ENCODE measurements around the gene CTRB1. TPM values are rescaled to one million over a fixed set of nuclear protein-coding genes. Genes with fewer than 3 reads are reported as not detected.

The CTRB1 gene
- total and polyA plus RNA-seq, 2 of the 13 experiments (the other 11 are each of a cell fraction or from before 2014, with no cell fraction given) = not detected

DNA sequence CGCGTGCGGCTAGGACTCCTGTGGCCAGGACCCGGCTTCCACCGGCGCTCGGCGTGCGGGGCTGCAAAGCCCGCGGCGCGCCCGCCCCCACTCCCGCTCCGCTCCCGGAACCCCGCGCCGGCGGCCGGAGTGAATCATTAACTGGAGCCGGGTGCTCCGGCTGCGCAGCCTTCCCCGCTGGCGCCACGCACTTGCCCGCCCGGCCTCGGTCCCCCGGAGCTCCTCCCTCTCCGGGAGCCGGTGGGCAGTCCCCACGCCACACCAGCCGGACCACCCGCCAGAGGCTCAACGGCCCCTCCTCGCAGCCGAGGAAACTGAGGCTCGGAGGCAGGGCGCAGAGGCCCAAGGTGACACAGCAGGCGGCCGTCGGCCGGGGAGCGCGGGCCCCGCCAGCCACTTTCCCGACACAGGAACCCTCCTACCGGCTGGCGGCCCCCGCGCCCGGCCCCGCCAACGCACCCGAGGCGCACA lies 32.1 kb downstream of the CTRB1 start (continued):
- TF ChIP-seq USF2 (IDR thresholded peaks at IDR 0.05; ENCODE audit: low read depth, low read length) (no peak), USF2 (CRISPR knock-in tag; IDR thresholded peaks at IDR 0.05; ENCODE audit: borderline replicate concordance) (no peak), RXRB (CRISPR knock-in tag; IDR thresholded peaks at IDR 0.05; ENCODE audit: borderline replicate concordance) (0 out of 2 replicates have a peak, but pooled peaks have one; percentile 7), MLLT10 (CRISPR knock-in tag; IDR thresholded peaks at IDR 0.05) (no peak), ZBTB3 (CRISPR knock-in tag; IDR thresholded peaks at IDR 0.05; ENCODE audit: borderline replicate concordance, low read depth) (peak; percentile 81), SNAPC4 (CRISPR knock-in tag; IDR thresholded peaks at IDR 0.05) (no peak), AKAP8 (CRISPR knock-in tag; IDR thresholded peaks at IDR 0.05) (peak; percentile 99), PITX1 (CRISPR knock-in tag; IDR thresholded peaks at IDR 0.05) (peak; percentile 10; the same call in 1 of the 2 replicates), ZNF768 (CRISPR knock-in tag; IDR thresholded peaks at IDR 0.05) (no peak; the same call in 1 of the 2 replicates), ZNF773 (CRISPR knock-in tag; IDR thresholded peaks at IDR 0.05; ENCODE audit: borderline replicate concordance) (peak; percentile 84; the same call in 1 of the 2 replicates), LCORL (IDR thresholded peaks at IDR 0.05) (no peak), LCORL (CRISPR knock-in tag; IDR thresholded peaks at IDR 0.05) (peak; percentile 78), ZNF670 (CRISPR knock-in tag; IDR thresholded peaks at IDR 0.05; ENCODE audit: borderline replicate concordance) (peak; percentile 68; the same call in 1 of the 2 replicates), ZFP82 (CRISPR knock-in tag; IDR thresholded peaks at IDR 0.05; ENCODE audit: borderline replicate concordance) (peak; percentile 91), RBM22 (optimal IDR thresholded peaks at IDR 0.05; ENCODE audit: low read length) (peak; percentile 82), ZC3H4 (CRISPR knock-in tag; IDR thresholded peaks at IDR 0.05; ENCODE audit: borderline replicate concordance) (no peak)
- TF ChIP-seq, protein P1, sequence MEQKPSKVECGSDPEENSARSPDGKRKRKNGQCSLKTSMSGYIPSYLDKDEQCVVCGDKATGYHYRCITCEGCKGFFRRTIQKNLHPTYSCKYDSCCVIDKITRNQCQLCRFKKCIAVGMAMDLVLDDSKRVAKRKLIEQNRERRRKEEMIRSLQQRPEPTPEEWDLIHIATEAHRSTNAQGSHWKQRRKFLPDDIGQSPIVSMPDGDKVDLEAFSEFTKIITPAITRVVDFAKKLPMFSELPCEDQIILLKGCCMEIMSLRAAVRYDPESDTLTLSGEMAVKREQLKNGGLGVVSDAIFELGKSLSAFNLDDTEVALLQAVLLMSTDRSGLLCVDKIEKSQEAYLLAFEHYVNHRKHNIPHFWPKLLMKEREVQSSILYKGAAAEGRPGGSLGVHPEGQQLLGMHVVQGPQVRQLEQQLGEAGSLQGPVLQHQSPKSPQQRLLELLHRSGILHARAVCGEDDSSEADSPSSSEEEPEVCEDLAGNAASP (CRISPR knock-in tag; IDR thresholded peaks at IDR 0.05; ENCODE audit: borderline replicate concordance) = no peak
- TF ChIP-seq, protein P2, sequence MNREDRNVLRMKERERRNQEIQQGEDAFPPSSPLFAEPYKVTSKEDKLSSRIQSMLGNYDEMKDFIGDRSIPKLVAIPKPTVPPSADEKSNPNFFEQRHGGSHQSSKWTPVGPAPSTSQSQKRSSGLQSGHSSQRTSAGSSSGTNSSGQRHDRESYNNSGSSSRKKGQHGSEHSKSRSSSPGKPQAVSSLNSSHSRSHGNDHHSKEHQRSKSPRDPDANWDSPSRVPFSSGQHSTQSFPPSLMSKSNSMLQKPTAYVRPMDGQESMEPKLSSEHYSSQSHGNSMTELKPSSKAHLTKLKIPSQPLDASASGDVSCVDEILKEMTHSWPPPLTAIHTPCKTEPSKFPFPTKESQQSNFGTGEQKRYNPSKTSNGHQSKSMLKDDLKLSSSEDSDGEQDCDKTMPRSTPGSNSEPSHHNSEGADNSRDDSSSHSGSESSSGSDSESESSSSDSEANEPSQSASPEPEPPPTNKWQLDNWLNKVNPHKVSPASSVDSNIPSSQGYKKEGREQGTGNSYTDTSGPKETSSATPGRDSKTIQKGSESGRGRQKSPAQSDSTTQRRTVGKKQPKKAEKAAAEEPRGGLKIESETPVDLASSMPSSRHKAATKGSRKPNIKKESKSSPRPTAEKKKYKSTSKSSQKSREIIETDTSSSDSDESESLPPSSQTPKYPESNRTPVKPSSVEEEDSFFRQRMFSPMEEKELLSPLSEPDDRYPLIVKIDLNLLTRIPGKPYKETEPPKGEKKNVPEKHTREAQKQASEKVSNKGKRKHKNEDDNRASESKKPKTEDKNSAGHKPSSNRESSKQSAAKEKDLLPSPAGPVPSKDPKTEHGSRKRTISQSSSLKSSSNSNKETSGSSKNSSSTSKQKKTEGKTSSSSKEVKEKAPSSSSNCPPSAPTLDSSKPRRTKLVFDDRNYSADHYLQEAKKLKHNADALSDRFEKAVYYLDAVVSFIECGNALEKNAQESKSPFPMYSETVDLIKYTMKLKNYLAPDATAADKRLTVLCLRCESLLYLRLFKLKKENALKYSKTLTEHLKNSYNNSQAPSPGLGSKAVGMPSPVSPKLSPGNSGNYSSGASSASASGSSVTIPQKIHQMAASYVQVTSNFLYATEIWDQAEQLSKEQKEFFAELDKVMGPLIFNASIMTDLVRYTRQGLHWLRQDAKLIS (CRISPR knock-in tag; IDR thresholded peaks at IDR 0.05) = no peak
